A549 (cell line): ENCODE measurements around the gene TBRG4.

Experiments
- CHD2 ChIP-seq: fragments of 150-350 bp; IDR thresholded peaks from 2 replicates; pipeline ENCODE4 v1.6.1; 2014; ENCODE audit warnings: low read length; ENCODE audit not compliant: partially characterized antibody
- CTCF ChIP-seq: fragments of >200 bp; sonication (Bioruptor Twin); formaldehyde crosslinking; IDR thresholded peaks from 3 replicates; pipeline ENCODE4 v1.5.1; 2016
- FOSL2 ChIP-seq, 2 experiments: fragments of 450-650 bp in 1 of 2; fragments of >200 bp in 1 of 2; sonication (Bioruptor Twin) in 1 of 2; formaldehyde crosslinking; IDR thresholded peaks; 2 replicates each; pipeline versions ENCODE4 v1.5.0 to v1.6.1; 2016 to 2020; ENCODE audit warnings: mild to moderate bottlenecking in 1 of 2, moderate library complexity in 1 of 2
- MAX ChIP-seq: IDR thresholded peaks from 2 replicates; pipeline ENCODE4 v1.6.1; 2012
- POLR2A ChIP-seq: IDR thresholded peaks from 2 replicates; pipeline ENCODE4 v1.6.1; 2012; ENCODE audit warnings: mild to moderate bottlenecking, low read length
- RCOR1 ChIP-seq: fragments of 150-350 bp; IDR thresholded peaks from 2 replicates; pipeline ENCODE4 v1.6.1; 2014; ENCODE audit warnings: antibody characterized with exemption, low read length, low read depth
- RFX5 ChIP-seq: fragments of 450-650 bp; IDR thresholded peaks from 2 replicates; pipeline ENCODE4 v1.7.1; 2014; ENCODE audit warnings: antibody characterized with exemption, mild to moderate bottlenecking, moderate library complexity
- SREBF2 ChIP-seq: fragments of 450-650 bp; IDR thresholded peaks from 2 replicates; pipeline ENCODE4 v1.6.1; 2014; ENCODE audit warnings: mild to moderate bottlenecking, moderate library complexity

GRCh38 chr7:45075871-45076796 lies 35.4 kb downstream of the TBRG4 start:
- no peak for TF ChIP-seq POLR2A
- TF ChIP-seq CHD2: no peak
- no peak for TF ChIP-seq CTCF
- no peak for TF ChIP-seq SREBF2
- no peak for TF ChIP-seq RFX5
- TF ChIP-seq RCOR1: no peak
- no peak for TF ChIP-seq FOSL2 (IDR thresholded peaks at IDR 0.05)
- TF ChIP-seq FOSL2 (CRISPR knock-in tag; IDR thresholded peaks at IDR 0.05): no peak
- no peak for TF ChIP-seq MAX
